Measurements from ENCODE around the gene THRB.

The THRB gene

GRCh38 chr3:24530471-24530870 lies 35.8 kb upstream of the THRB start:
- TF ChIP-seq CTCF (IDR thresholded peaks at IDR 0.05; ENCODE audit: low read depth, low read length) = no peak
- DNase-seq = no peak
- H3K9me3 ChIP-seq = no peaks in the 10 kb centered on the region
- no peak overlapping the region for H3K4me3 ChIP-seq (ENCODE audit: low read depth, low read length)
- H3K36me3 ChIP-seq = no peaks in the 10 kb centered on the region
- no peaks in the 10 kb centered on the region for H3K4me1 ChIP-seq
- H3K27me3 ChIP-seq = no peaks in the 10 kb centered on the region

- no peak for DNase-seq
- no peak for TF ChIP-seq CTCF (IDR thresholded peaks at IDR 0.05; ENCODE audit: low read depth, low read length)
Observed at GRCh38 chr3:24529210-24529609, 34.6 kb upstream of the THRB start.

GRCh38 chr3:24526640-24527212 lies 32.1 kb upstream of the THRB start:
- DNase-seq = no peak
- no peaks in the 10 kb centered on the region for H3K9me3 ChIP-seq
- H3K4me3 ChIP-seq (ENCODE audit: low read depth, low read length) = no peak overlapping the region
- no peaks in the 10 kb centered on the region for H3K36me3 ChIP-seq
- H3K27me3 ChIP-seq = peaks cover 8% of the 10 kb centered on the region
- H3K4me1 ChIP-seq = no peaks in the 10 kb centered on the region
- TF ChIP-seq CTCF (IDR thresholded peaks at IDR 0.05; ENCODE audit: low read depth, low read length) = no peak

More at GRCh38 chr3:24529210-24529609, 34.6 kb upstream of the THRB start:
- H3K4me3 ChIP-seq (ENCODE audit: low read depth, low read length) = no peak overlapping the region
- no peaks in the 10 kb centered on the region for H3K27me3 ChIP-seq
- no peaks in the 10 kb centered on the region for H3K9me3 ChIP-seq
- H3K4me1 ChIP-seq = no peaks in the 10 kb centered on the region
- H3K36me3 ChIP-seq = no peaks in the 10 kb centered on the region

GRCh38 chr3:24525557-24525956 lies 30.9 kb upstream of the THRB start:
- Histone ChIP-seq H3K4me3 (ENCODE audit: low read depth, low read length) (no peak overlapping the region), H3K36me3 (no peaks in the 10 kb centered on the region), H3K27me3 (peaks cover 20% of the 10 kb centered on the region), H3K9me3 (no peaks in the 10 kb centered on the region), H3K4me1 (no peaks in the 10 kb centered on the region)
- TF ChIP-seq CTCF (IDR thresholded peaks at IDR 0.05; ENCODE audit: low read depth, low read length) = no peak
- no peak for DNase-seq

GRCh38 chr3:24525022-24525421 lies 30.4 kb upstream of the THRB start:
- Histone ChIP-seq H3K4me3 (ENCODE audit: low read depth, low read length) (no peak overlapping the region), H3K27me3 (peaks cover 23% of the 10 kb centered on the region), H3K9me3 (no peaks in the 10 kb centered on the region), H3K4me1 (no peaks in the 10 kb centered on the region), H3K36me3 (no peaks in the 10 kb centered on the region)
- no peak for DNase-seq
- no peak for TF ChIP-seq CTCF (IDR thresholded peaks at IDR 0.05; ENCODE audit: low read depth, low read length)

- H3K4me1 ChIP-seq = no peaks in the 10 kb centered on the region
- no peaks in the 10 kb centered on the region for H3K36me3 ChIP-seq
- no peak for TF ChIP-seq CTCF (IDR thresholded peaks at IDR 0.05; ENCODE audit: low read depth, low read length)
- no peaks in the 10 kb centered on the region for H3K9me3 ChIP-seq
- H3K27me3 ChIP-seq = peaks cover 23% of the 10 kb centered on the region
- H3K4me3 ChIP-seq (ENCODE audit: low read depth, low read length) = no peak overlapping the region
- no peak for DNase-seq
Observed at GRCh38 chr3:24523988-24524727, 29.5 kb upstream of the THRB start.

Data from BE2C (cell line).